Fibroblast of peridontal ligament (primary cell): ENCODE results near the gene SSH3.
"Not testable (repeated sequence)": the region's sequence is repeated elsewhere in the genome, so short reads cannot be mapped to it uniquely, and the experiment has no call there.

ENCODE experiments used
- DNase-seq: peaks from one replicate; pipeline ENCODE4 v3.0.0-alpha.2; 2010; ENCODE audit errors: extremely low read depth

Gene SSH3

DNA sequence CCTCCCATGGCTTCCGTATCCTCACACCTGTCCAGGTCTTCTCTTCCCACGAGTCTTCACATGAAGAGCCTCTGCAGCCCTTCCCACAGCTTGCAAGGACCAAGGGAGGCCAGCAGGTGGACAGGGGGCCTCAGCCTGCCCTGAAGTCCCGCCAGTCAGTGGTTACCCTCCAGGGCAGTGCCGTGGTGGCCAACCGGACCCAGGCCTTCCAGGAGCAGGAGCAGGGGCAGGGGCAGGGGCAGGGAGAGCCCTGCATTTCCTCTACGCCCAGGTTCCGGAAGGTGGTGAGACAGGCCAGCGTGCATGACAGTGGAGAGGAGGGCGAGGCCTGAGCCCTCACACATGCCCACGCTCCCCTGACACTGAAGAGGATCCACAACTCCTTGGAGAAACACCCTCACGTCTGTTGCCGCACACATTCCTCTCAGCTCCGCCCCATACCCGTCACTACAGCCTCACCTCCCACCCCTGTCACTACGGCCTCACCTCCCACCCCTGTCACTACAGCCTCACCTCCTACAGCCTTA, 8.3 kb downstream of the SSH3 start:
- no peak for DNase-seq

DNA sequence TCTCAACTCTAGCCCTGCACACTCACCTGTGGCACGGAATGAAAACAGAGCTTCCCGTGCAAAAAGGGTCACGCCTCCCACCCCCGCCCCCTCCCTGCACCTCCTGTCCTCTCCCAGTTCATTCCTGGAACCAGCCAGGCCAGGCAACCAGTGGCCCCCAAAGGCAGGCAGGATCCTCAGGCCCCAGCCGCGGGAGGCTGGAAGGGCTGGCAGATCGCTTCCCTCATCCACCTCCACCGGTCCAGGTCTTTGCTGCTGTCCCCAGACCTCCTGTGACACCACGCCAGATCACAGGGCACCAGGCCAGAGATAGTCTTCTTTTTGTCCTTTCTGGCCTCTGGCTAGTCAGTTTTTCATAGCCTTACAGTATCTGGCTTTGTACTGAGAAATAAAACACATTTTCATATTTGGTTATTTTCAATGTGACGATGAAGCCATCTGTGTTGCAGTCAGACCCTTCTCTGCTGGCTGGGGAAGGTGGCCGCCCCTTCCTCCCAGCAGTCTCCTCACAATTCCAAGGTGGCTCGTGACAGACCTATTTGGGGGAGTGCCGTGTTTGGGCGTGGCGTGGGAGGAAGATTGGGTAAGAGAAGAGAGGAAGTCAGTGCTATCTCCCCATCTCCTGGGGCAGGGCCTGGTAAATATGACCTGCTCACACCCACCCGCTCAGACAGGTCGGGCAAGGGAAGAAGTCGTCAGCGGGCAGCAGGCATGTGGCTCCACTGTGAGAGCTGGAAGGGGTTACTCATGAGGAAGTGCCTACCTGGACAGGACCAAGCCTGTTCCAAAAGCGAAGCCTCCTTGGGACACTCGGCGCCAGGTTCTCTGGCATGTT, 9.1 kb downstream of the SSH3 start:
- no peak for DNase-seq

DNA sequence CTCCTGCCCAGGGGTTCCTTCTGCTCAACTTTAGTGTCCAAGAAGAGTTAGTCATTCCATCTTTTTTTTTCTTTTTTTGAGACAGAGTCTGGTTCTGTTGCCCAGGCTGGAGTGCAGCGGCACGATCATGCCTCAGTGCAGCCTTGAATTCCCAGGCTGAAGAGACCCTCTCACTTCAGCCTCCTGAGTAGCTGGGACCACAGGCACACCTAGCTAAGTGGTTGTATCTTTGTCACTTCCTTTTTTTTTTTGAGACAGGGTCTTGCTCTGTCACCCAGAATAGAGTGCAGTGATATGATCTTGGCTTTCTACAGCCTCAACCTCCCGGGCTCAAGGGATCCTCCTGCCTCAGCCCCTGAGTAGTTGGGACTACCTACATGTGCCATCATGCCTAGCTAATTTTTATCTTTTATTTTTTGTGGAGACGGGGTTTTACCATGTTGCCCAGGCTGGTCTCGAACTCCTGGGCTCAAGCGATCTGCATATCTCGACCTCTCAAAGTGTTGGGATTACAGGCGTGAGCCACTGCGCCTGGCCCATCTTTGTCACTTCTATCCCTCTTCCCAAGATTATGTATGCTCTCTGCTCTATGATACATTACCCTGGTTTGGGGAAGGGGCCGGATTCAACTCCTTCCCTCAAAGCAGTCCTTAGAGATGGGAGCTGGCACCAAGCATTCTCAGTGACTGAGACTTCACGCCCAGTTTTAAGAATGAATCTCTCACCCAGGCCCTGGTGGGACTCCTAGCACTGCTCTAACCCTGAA, 10.0 kb downstream of the SSH3 start:
- DNase-seq = no peak

DNA sequence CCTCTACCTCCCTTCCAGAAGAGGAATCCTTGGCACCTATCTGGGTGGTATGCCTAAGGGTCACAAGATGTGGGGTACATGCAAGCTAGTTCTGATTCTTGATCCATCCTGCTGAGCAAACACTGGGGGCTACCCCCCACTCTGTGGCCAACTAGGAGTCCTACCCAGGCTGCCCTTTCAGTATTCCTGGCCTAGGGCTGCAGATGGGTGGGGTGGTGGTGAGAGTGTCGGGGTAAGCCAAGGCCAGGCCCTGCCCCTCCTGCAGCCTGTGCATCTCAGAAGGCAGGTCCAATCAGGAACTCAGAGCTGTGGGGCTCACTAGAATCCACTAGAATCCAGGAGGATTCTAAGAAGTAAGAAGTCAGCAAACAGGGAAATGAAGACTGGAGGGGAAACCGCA, 10.9 kb downstream of the SSH3 start:
- no peak for DNase-seq

DNA sequence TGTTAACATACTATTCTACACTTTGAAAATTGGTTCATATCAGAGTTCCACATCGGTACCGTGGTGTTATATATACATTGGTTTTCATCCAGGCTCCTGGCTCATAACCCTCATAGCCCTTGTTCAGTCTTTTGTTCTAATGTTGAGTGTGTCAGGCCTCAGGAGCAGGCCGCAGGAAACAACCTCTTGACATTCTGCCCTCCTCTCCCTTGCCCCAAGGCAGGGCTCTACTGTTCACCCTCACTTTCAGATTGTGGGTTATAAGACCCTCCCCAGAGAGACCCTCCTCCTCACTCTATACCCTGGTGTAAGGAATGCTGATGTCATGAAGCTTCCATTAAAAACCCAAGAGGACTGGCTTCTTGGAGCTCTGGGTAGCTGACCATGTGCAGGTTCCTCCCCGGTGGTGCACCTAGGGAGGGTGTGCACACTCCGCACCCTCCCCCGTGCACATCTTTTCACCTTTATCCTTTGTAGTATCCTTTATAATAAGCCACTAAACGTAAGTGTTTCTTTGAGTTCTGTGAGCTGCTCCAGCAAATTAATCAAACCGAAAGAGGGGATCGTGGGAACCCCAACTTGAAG, 12.1 kb downstream of the SSH3 start:
- no peak for DNase-seq

DNA sequence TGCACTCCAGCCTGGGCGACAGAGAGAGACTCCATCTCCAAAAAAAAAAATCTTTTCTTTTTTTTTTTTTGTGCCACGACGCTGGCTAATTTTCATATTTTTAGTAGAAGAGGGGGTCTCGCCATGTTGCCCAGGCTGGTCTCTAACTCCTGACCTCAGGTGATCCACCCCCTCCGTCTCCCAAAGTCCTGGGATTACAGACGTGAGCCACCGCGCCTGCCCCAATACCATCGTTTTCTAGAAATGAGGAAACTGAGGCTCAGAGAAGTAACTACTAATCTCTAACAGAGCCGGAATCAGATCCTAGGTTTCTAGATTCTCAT, 13.5 kb downstream of the SSH3 start:
- DNase-seq = no peak

DNA sequence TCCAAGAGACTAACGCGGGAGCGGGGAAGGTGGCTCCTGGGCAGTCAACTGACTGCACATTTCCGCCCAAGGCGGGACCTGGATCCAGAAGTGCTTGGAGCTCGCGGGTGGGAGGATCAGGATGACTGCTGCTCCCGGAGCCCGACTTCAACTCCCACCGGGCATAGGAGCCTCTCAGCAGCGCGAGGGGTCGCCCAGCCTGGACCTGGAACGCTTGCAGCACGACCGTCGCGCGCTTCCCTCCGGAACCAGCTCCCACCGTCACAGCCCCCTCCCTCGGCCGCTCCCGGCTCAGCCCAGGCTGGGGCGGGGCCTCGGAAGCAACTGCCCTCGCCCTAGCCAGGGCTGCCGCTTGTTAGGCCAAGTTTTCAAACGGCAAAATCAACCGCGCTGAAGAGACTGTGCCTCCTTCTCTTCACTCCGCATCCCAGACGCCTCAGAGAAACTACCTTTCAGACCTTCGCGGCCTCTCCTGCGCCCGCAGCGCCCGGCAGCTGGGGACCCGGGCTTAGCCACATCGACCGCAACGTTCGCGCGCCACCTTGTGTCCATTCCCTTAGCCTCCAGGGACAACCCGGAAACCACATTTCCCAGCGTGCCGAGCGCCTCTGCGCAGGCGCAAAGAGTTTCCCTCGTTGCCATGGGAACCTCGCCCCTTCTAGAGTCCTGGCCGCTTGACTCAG, 14.0 kb downstream of the SSH3 start:
- DNase-seq = peak; percentile 94

DNA sequence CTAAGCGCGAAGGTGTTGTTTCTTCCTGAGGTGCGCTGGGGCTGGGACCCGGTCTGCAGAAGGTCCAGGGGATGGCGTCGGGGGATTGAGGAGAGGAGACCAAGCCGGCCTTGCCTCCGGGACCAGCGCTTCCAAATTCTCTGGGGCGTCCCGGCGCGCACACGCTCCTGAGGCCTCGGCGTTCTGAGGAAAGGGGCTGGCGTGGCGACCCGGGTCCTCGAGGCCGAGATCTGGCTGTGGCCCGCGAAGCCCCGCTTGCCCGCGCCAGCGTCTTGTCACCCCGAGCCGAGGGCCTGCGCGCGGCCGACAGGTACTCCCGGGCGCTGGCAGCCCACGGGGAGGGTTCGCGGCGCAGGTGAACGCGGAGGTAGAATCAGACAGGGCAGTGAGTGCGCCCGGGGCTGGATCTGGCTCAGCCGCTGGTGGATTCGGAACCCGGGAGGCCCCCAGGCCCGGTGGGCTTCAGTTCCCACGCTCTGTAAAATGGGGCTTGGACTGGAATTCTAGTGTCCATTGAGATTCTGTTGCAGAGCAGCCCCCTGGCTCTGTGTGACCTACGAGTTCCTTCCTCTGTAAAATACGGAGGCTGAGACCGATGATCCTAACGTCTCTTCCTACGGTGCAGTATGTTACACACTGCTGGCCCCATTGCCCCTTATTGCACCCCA, 14.7 kb downstream of the SSH3 start:
- no peak for DNase-seq

DNA sequence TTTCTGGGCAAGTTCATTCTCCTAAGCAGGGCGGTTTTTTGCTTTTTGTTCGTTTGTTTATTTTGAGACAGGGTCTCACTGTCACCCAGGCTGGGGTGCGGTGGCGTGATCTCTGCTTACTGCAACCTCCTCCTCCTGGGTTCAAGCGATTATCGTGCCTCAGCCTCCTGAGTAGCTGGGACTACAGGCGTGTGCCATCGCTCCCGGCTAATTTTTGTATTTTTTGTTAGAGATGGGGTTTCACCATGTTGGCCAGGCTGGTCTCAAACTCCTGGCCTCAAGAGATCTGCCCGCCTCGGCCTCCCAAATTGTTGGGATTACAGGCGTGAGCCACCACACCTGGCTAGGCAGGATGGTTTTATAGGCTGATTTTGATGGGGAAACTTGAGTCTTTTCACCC, 15.5 kb downstream of the SSH3 start:
- not testable (repeated sequence) for DNase-seq

DNA sequence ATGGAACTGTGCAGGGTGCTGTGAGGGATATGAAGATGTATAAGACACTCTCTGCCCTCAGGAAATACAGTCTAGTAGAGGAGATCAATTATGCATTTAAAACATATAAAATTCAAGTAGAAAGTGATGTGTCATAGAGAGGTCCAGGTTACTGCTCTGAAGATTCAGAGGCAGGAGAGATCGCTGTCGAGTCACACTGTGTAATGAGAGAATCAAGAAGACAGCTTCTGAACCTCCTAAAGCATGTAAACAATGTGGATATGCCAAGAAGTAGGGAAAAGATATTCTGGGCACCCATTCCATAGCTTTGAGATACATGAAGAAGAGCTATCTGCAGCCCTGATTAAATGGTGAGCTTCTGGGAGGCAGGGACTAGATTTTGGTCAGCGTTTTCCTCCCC, 16.7 kb downstream of the SSH3 start:
- peak; percentile 29 for DNase-seq

DNA sequence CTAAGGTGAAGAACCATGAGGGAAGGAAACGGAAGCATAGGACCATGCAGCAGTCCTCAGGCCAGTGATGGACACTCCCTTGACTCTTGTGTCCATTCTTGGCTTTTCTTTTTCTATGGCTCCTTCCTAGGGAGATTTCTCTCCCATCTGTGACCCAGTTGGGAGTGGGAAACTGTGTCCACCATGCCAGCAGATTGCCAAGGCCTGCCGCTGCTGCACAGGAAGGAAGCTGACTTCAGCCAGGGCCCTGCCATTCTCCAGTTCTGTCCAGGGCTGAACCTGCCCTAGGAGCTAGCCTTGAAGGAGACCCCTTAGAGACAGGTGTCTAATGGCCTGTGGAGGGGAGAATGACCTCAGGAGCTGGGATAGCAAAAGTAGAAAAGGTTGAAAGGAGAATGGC, 17.4 kb downstream of the SSH3 start:
- no peak for DNase-seq

DNA sequence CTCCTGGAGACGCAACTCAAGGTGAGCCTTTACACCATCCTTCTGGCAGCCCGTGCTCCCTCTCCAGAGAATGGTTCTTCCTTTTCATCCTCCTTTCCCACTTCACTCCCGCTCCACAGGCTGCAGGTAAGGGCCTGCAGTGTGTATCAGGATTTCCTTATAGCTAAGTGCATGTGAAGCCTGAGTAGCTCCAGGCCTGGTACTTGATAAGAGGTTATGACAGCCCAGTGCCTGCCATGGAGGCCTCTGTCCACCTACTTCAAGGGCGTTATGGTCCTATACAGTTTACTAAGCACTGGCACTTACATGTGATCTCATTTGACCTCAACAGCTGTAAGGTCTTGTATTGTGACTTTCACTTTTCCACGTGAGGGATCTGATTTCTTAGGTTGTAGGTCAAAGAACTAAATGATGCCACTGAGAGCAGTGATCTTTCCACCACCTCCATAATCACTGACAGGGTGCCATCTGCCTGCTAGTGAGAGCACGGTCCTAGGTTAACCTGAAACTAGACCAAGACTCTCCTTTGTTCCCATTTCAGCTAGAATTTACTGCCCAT, 18.1 kb downstream of the SSH3 start:
- no peak for DNase-seq

DNA sequence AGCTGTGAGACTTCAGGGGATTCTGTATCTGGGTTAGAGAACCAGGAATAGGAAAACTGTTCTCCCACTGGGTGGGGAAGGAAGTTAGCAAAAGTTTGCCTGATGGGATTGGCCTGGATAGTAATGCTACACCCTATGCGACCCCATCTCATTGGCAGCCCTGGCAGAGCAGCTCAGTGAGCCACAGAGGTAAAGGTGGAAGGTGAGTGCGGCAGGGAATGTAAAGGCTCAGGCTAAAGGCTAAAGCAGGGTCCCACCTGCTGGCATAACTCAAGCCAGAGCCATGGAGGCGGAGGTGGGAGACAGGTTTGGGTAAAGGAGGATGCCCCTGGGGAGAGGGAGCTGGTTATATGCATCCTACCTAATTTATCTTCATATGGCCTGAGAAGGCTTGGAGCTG, 18.7 kb downstream of the SSH3 start:
- no peak for DNase-seq

DNA sequence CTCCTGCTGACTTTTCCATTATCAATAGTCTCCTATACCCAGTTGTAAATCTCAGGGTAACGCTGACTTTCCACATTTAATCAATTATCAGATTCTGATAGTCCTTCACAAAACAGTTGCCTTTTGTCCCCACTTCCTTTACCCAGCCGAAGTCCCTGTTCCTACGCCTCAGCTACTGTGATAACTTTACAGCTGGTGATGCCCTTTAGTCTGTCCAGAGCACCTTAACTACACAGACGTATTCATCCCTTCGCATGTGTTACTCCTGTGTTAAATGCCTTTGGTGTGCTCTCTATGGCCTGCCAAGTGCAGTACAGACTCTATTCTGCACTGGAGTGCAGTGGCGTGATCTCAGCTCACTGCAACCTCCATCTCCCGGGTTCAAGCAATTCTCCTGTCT, 20.2 kb downstream of the SSH3 start:
- no peak for DNase-seq

DNA sequence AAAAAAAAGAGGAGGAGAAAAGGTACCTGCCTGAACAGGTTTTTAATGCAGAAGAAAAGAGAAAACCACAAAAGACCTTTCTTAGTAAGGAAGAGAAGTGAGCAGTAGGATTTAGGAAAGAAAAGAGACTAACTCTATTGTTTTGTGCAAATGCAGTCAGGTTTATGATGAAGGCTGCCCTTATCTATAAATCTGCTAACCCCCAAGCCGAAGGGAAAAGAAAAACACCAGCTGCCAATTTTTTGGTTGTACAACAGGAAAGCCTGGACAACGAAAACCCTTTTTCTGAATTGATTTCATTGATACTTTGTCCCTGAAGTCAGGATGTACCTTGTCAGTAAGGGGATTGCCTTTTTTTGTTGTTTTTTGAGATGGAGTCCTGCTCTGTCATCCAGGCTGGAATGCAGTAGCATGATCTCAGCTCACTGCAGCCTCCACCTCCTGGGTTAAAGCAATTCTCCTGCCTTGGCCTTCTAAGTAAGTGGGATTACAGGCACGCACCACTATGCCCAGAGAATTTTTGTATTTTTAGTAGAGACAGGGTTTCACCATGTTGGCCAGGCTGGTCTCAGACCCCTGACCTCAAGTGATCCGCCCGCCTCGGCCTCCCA, 28.9 kb downstream of the SSH3 start:
- no peak for DNase-seq

DNA sequence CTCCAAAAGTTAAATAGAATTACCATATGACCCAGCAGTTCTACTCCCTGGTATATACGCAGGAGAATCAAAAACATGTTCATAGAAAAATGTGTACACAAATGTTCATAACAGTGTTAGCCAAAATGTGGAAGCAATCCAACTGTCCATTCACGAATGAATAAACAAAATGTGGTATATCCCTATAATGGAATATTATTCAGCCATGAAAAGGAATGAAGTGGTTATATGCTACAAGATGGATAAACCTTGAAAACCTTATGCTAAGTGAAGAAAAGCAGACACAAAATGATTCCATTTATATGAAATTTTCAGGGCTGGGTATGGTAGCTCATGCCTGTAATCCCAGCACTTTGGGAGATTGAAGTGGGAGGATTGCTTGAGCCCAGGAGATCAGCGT, 33.9 kb downstream of the SSH3 start:
- DNase-seq = no peak

DNA sequence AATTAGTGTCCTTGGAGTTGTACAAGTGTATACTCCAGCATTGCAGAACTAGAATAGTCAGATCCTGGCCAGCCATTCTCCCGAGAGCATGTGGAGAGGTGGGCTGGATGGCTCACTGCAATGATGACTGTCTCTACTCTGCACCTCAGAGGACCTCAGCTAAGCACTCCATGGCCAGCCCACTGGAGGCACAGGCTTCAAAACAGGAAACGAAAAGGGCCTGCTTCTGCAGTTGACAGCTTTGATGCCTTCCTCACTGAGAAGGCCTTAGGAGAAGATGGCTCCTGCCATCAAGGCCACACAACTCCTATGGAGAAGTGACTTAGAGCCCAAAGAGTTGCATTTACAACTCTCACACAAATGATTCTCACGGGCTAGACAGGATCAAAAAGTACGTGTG, 40.9 kb downstream of the SSH3 start:
- no peak for DNase-seq

DNA sequence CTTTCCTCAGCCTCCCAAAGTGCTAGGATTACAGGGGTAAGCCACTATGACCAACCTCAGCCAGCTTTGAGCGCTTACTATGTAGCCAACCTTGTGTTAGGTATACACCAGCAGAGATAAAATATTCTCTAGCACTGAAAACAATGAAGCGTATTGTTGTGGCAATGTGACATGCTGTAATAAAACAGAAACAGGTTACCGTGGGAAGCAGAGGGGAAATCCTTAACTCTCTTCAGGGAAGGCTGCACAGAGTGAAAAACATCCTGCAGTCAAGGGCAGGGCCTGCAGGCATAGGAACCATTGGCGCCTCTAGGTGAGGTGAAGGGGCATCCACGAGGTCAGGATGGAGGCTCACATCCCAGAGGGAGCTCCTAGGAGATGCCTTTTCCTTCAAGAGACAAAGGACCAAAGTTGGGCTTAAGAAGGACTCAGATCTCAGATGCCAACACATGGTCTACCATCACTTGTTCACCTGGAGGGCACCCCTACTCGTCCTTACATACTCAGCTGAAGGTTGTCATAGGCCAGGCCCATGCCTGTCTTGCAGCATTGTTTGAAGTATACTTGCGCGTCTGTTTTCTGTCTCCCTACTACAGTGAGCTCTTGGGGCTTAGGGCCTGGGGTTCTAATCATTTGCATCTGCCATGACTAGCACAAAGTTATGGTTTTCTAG, 42.1 kb downstream of the SSH3 start:
- no peak for DNase-seq

DNA sequence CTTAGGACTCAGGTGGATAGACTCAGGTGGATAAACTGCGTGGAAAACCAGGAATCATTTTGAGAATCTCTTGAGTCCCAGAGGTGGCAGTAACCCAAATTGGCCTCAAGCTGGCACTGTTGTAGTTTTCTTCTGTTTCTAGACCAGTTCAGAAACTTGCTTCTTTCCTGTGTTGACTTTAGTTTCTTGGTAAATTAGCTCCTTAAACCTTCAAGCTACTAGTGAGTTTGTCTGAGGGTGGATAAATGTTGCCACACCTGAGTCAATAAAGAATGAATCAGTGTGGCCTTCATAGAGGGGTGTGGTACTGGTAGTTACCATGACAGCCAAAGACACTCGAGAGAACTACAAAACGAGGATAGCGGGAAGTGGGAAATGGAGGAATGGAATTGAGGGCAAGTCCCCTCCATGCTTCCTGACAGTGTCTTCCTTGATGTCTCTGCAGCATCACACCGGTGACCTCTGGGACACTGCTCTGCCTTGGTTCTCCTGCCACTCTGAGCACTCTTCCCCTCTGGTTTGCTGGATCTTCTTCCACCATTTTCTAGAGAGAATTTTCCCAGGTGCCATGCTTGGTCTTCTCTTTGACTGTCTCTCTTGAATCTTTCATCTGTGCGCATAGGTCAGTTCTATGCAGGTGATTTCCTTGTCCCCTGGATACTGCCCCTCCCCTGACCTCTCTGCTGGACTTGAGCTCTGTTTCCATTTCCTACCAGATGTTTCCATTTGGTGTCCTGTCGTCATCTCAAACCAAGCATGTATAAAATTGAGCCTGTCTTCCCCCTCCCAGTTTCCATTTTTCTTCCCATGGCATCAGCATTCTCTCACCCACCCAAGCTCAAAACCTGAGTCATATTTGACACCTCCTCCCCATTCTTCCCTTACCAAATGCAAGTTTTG, 42.8 kb downstream of the SSH3 start:
- DNase-seq = peak; percentile 73
